Prostate gland (tissue), 2 donors: Measurements from ENCODE around the gene PCED1A. TPM values are rescaled to one million over a fixed set of nuclear protein-coding genes. Genes with fewer than 3 reads are reported as not detected.

ENCODE experiments used
- DNase-seq: peaks from one replicate; pipeline ENCODE4 v3.0.0-alpha.2; 2019; ENCODE audit warnings: low spot score
- H3K27ac ChIP-seq, 2 donors: fragments of 200-600 bp; sonication (generic); 2 replicates each; pipeline ENCODE4 v1.5.1; 2017 to 2019
- H3K27me3 ChIP-seq: fragments of 200-600 bp; sonication (generic); replicated peaks from 2 replicates; pipeline ENCODE4 v1.5.1; 2019; ENCODE audit not compliant: insufficient read depth
- H3K36me3 ChIP-seq, 2 donors: fragments of 200-600 bp; sonication (generic); 1 replicate in 1 of 2; 2 replicates in 1 of 2; pipeline versions ENCODE4 v1.5.1 to v1.8.1; 2017 to 2019
- H3K4me1 ChIP-seq: fragments of 200-600 bp; sonication (generic); replicated peaks from 2 replicates; pipeline ENCODE4 v1.5.1; 2019
- H3K4me3 ChIP-seq, 2 donors: fragments of 200-600 bp; sonication (generic); 2 replicates each; pipeline ENCODE4 v1.5.1; 2017 to 2019
- H3K9me3 ChIP-seq: fragments of 200-600 bp; sonication (generic); 2 replicates; pipeline ENCODE4 v1.5.1; 2017
- CTCF ChIP-seq, 4 experiments: fragments of 200-600 bp in 2 of 4; fragments of 450-650 bp in 2 of 4; sonication (generic) in 2 of 4; IDR thresholded peaks; 1 replicate in 3 of 4; 2 replicates in 1 of 4; pipeline ENCODE4 v1.5.1; 2016 to 2019; ENCODE audit warnings: antibody characterized with exemption in 4 of 4, mild to moderate bottlenecking in 2 of 4, moderate library complexity in 2 of 4
- POLR2A ChIP-seq: fragments of 450-650 bp; IDR thresholded peaks from one replicate; pipeline ENCODE4 v1.6.1; 2016; ENCODE audit warnings: antibody characterized with exemption, mild to moderate bottlenecking
- POLR2AphosphoS5 ChIP-seq: sonication (generic); formaldehyde crosslinking; IDR thresholded peaks from one replicate; pipeline ENCODE4 v1.6.1; 2017; ENCODE audit warnings: antibody characterized with exemption
- WGBS: methylation state at CpG from one replicate; pipeline ENCODE4 v1.1.5; 2018; 5-methylcytosine and 5-hydroxymethylcytosine counted together
- intact Hi-C: fragments of 100-400 bp; cut with DNase I; formaldehyde crosslinking; loops from one replicate; pipeline ENCODE4 v1.14.2; 2022
- total RNA-seq, 2 donors: library from RNA; depleted of rRNA; stranded (reverse); fragments of >200 nt; gene quantifications; one replicate each; pipeline ENCODE4 v1.1.0, GENCODE V29; 2016

Gene PCED1A
- total RNA-seq, 2 donors from 2014 or later = 54.8 to 58.1 TPM

DNA sequence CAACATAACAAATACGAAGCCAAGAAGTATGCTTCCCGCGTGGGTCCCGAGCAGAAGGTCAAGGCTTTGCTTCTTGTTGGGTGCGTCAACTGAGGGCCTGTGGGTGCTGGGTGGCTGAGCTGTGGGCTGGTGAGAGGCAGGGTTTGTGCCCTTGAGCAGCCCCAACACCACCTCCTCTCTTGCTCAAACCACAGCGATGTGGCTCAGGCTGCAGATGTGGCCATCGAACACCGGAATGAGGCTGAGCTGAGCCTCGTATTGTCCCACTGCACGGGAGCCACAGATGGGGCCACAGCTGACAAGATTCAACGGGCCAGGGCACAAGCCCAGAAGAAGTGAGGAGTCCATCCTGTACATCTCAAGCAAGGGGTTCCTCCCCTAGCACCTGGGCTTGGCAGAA, 25.8 kb upstream of the PCED1A start:
- Histone ChIP-seq H3K36me3 (peaks cover 5 to 6% of the 10 kb centered on the region in 2 donors), H3K4me3 (no peak overlapping the region), H3K27ac (no peak overlapping the region), H3K4me1 (no peaks in the 10 kb centered on the region), H3K9me3 (no peaks in the 10 kb centered on the region), H3K27me3 (no peaks in the 10 kb centered on the region)
- intact Hi-C loops = no loop called here
- DNase-seq = no peak
- 92% methylated on average over 11 of the region's 11 CpGs for WGBS
- TF ChIP-seq POLR2AphosphoS5 = no peak
- no peak for TF ChIP-seq POLR2A
- no peak for TF ChIP-seq CTCF (IDR thresholded peaks at IDR 0.05)

DNA sequence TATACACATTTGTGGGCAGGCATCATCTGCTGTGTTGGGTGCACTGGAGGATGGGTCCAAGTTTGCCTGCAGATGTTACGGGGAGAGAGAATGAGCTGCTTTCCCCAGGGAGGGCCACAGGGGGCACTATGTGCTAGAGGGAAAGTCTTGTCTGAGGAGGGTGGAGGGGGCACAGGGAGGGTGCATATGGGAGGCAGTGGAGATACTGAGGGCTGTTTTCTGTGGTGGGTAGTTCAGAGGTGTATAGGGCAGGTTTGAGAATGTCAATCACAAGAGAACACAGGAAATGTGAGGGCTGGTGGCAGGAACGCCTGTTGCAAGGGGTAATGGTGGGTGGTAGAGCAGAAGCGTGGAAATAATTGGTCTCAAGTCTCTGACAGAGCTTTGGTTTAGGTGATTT, 25.2 kb upstream of the PCED1A start:
- Histone ChIP-seq H3K9me3 (no peaks in the 10 kb centered on the region), H3K4me1 (no peaks in the 10 kb centered on the region), H3K36me3 (peaks cover 5 to 6% of the 10 kb centered on the region in 2 donors), H3K27ac (no peak overlapping the region), H3K27me3 (no peaks in the 10 kb centered on the region), H3K4me3 (no peak overlapping the region)
- intact Hi-C loops = no loop called here
- 89% methylated on average over 3 of the region's 3 CpGs for WGBS
- DNase-seq = no peak
- TF ChIP-seq POLR2AphosphoS5 (no peak), CTCF (IDR thresholded peaks at IDR 0.05) (no peak), POLR2A (no peak)

GRCh38 chr20:2865101-2865500, 24.6 kb upstream of the PCED1A start:
- TF ChIP-seq CTCF (IDR thresholded peaks at IDR 0.05) (no peak), POLR2A (no peak), POLR2AphosphoS5 (no peak)
- Histone ChIP-seq H3K27ac (no peak overlapping the region), H3K4me1 (no peaks in the 10 kb centered on the region), H3K27me3 (no peaks in the 10 kb centered on the region), H3K36me3 (peaks cover 5 to 6% of the 10 kb centered on the region in 2 donors), H3K4me3 (no peak overlapping the region), H3K9me3 (no peaks in the 10 kb centered on the region)
- no peak for DNase-seq
- 89% methylated on average over 10 of the region's 10 CpGs for WGBS
- intact Hi-C loops = no loop called here

DNA sequence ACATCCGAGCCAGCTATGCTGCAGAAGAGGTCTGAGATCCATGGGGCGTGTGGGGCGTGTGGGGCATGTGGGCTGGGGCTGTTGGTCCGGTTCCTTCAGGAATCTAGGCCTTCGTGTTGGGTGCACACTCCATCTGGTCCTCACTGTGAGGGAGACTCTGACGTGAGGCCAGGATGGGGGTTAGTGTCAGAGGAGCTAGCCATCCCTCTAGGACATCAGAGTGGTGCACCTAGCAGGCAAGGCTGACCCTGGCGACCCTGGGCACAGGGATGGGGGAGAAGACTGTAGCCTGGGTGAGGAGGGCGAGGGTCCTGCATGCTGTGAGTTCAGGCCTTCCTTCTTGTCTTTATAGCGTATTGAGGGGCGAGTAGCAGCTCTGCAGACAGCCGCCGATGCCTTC, 24.2 kb upstream of the PCED1A start:
- 92% methylated on average over 12 of the region's 12 CpGs for WGBS
- intact Hi-C loops = no loop called here
- DNase-seq = no peak
- TF ChIP-seq POLR2AphosphoS5 = no peak
- no peak for TF ChIP-seq CTCF (IDR thresholded peaks at IDR 0.05)
- no peak for TF ChIP-seq POLR2A
- no peak overlapping the region for H3K27ac ChIP-seq
- no peaks in the 10 kb centered on the region for H3K9me3 ChIP-seq
- no peaks in the 10 kb centered on the region for H3K27me3 ChIP-seq
- no peaks in the 10 kb centered on the region for H3K4me1 ChIP-seq
- no peak overlapping the region for H3K4me3 ChIP-seq
- H3K36me3 ChIP-seq = peaks cover 5 to 6% of the 10 kb centered on the region in 2 donors

GRCh38 chr20:2859330-2860121, 19.1 kb upstream of the PCED1A start:
- no peak for TF ChIP-seq POLR2AphosphoS5
- no peak for TF ChIP-seq CTCF (IDR thresholded peaks at IDR 0.05)
- no peak for TF ChIP-seq POLR2A
- Histone ChIP-seq H3K27ac (no peak overlapping the region), H3K4me1 (no peaks in the 10 kb centered on the region), H3K36me3 (peaks cover 0 to 3% of the 10 kb centered on the region in 2 donors), H3K27me3 (no peaks in the 10 kb centered on the region), H3K4me3 (no peak overlapping the region), H3K9me3 (no peaks in the 10 kb centered on the region)
- DNase-seq = no peak
- 93% methylated on average over 4 of the region's 4 CpGs for WGBS
- intact Hi-C loops = loop anchor here (10.0 kb wide), 1 partner anchor 335 kb away; no protein-coding TSS in a partner anchor
